ENCODE results near the gene NOL6.

NOL6 gene

DNA sequence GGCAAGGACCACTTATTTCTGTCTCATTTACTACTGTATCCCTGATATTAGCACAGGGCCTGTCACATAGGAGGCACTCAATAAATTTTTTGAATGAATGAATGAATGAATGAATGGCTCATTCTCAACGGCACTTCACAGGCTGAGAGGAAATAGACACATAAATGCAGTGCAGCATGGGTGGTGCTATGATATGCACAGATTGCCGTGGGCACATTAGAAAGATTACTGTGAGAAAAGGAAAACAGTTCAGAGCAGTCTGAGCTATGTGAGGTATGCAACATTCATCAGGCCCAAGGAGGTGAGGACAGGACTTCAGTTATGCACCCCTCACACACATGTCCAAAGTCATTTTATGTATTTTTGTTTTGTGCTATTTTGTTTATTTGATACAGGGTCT, 6.4 kb upstream of the NOL6 start:
- TF ChIP-seq, protein P1, sequence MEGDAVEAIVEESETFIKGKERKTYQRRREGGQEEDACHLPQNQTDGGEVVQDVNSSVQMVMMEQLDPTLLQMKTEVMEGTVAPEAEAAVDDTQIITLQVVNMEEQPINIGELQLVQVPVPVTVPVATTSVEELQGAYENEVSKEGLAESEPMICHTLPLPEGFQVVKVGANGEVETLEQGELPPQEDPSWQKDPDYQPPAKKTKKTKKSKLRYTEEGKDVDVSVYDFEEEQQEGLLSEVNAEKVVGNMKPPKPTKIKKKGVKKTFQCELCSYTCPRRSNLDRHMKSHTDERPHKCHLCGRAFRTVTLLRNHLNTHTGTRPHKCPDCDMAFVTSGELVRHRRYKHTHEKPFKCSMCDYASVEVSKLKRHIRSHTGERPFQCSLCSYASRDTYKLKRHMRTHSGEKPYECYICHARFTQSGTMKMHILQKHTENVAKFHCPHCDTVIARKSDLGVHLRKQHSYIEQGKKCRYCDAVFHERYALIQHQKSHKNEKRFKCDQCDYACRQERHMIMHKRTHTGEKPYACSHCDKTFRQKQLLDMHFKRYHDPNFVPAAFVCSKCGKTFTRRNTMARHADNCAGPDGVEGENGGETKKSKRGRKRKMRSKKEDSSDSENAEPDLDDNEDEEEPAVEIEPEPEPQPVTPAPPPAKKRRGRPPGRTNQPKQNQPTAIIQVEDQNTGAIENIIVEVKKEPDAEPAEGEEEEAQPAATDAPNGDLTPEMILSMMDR (IDR thresholded peaks at IDR 0.05; ENCODE audit: insufficient read depth, low read length, missing control alignments): no peak
- ChIA-PET POLR2A (interaction anchor here (0.7 kb wide), 1 partner anchor 31 kb away, joined by 3 read pairs; no protein-coding TSS in a partner anchor), CTCF (interaction anchor here (1.3 to 4.0 kb wide), 3 partner anchors 13 to 106 kb away, joined by 5 to 21 read pairs (median 6); no protein-coding TSS in a partner anchor)
- no peak overlapping the region for H3K4me3 ChIP-seq (ENCODE audit: low read depth, low read length)
- peak; percentile 21 for DNase-seq (ENCODE audit: low read depth, low spot score)

DNA sequence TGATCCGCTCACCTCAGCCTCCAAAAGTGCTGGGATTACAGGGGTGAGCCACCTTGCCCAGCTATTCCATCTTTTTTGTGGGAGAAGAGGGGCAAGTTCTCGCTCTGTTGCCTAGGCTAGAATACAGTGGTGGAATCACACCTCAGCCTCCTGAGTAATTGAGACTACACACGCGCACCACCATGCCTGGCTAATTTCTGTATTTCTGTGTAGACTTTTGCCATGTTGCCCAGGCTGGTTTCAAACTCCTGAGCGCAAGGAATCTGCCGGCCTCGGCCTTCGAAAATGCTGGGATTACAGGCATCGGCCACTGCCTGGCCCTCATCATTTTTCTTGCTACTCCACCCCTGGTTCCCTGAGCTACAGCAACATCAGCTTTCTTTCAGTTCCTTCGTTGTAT, 2.8 kb upstream of the NOL6 start:
- no peak overlapping the region for H3K4me3 ChIP-seq (ENCODE audit: low read depth, low read length)
- ChIA-PET POLR2A (no interaction called here), CTCF (interaction anchor here (1.1 to 4.5 kb wide), 4 partner anchors 11 to 73 kb away, joined by 3 to 40 read pairs (median 4); no protein-coding TSS in a partner anchor)
- TF ChIP-seq, protein P1 (IDR thresholded peaks at IDR 0.05; ENCODE audit: insufficient read depth, low read length, missing control alignments): no peak
- DNase-seq (ENCODE audit: low read depth, low spot score): no peak

DNA sequence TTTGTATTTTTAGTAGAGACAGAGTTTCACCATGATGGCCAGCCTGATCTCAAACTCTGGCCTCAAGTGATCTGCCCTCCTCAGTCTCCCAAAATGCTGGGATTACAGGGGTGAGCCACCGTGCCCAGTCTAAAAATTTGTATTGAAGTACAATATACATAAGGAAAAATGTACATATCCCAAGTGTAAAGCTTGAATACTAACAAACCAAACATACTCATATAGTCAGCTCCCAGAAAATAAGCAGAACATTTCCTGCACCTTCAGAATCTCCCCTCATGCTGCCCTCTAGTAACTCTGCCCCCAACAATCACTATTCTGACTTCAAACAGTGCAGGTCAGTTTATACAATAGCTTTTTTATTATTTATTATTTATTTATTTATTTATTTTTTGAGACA, 1.6 kb upstream of the NOL6 start:
- DNase-seq (ENCODE audit: low read depth, low spot score): no peak
- TF ChIP-seq, protein P1 (IDR thresholded peaks at IDR 0.05; ENCODE audit: insufficient read depth, low read length, missing control alignments): no peak
- ChIA-PET POLR2A (no interaction called here), CTCF (interaction anchor here (0.7 to 4.5 kb wide), 4 partner anchors 10 to 72 kb away, joined by 3 to 40 read pairs (median 4); no protein-coding TSS in a partner anchor)
- H3K4me3 ChIP-seq (ENCODE audit: low read depth, low read length): no peak overlapping the region

DNA sequence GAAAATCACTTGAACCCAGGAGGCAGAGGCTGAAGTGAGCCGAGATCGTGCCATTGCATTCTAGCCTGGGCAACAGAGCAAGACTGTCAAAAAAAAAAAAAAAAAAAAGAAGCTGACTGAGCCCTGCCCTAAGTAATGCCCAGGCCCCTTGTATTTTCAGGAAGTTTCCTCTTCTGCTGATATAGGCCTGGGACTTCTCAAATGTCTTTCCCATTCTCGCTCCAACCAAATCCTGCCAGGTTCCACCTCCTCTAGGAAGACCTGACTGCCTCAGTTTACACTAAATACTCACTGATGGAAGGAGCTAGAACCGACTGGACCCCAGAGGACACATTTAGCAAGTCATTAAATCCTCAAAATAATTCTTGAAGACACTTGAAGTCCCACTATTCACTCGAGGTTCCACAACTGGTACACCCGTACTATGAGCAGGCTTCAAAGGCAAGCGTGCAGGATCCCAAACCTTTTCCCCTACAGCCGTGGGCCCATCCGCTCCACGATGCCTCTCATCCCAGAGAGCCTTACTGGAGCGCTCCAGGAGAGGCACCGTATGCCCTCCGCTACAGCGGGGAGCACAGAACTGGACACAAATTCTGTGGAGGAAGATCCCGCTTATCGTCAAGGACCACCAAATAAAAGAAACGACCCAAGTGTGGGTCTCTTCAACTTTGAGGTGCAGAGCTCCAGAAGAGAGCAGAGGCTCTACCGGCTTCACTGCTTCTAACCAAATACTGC, 676 bp downstream of the NOL6 start:
- ChIA-PET POLR2A (interaction anchor here (0.6 to 1.4 kb wide), 11 partner anchors 8 to 351 kb away, joined by 3 to 10 read pairs (median 4); partner anchors contain the start of genes ANKRD18B and NFX1), CTCF (interaction anchor here (0.8 to 17.4 kb wide), 13 partner anchors 7 to 248 kb away, joined by 3 to 284 read pairs (median 6); partner anchors contain the start of gene AQP3)
- peak overlapping the region; percentile 93 for H3K4me3 ChIP-seq (ENCODE audit: low read depth, low read length)
- DNase-seq (ENCODE audit: low read depth, low spot score): no peak
- TF ChIP-seq, protein P1 (IDR thresholded peaks at IDR 0.05; ENCODE audit: insufficient read depth, low read length, missing control alignments): no peak

DNA sequence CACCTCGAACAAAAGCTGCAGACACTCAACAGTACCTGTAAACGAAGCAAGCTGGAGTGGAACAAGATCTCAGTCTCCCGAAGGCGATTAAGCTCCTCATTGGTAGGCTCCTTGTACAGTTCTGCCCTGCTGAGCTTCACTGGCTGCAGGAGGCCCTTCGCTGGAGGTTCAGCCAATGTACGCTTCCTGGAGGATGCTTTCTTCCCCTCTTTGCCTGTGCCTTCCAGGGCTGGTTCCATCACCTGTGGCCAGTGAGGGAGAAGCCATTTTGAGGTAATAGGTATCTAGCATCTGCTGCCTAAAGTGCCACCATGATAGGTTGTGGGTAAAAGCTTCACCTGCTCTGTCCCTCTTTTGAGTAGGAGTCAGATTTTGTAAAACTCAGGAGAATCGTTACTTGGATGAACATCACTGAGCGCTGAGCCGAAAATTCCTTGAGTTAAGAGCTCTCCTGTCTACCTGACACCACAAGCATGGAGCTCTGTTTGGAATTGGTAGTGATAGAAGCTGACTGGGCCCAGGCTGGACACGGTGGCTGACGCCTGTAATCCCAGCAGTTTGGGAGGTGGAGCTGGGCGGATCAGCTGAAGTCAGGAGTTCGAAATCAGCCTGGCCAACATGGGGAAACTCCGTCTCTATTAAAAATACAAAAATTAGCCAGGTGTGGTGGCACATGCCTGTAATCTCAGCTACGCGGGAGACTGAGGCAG, 1.4 kb downstream of the NOL6 start:
- ChIA-PET CTCF (interaction anchor here (0.8 to 17.4 kb wide), 11 partner anchors 7 to 249 kb away, joined by 3 to 284 read pairs (median 6); partner anchors contain the start of gene AQP3), POLR2A (interaction anchor here (1.1 to 1.2 kb wide), 2 partner anchors 19 to 22 kb away, joined by 3 to 4 read pairs; no protein-coding TSS in a partner anchor)
- DNase-seq (ENCODE audit: low read depth, low spot score): no peak
- peak overlapping the region; percentile 93 for H3K4me3 ChIP-seq (ENCODE audit: low read depth, low read length)
- TF ChIP-seq, protein P1 (IDR thresholded peaks at IDR 0.05; ENCODE audit: insufficient read depth, low read length, missing control alignments): no peak
